MM.1S (cell line): ENCODE measurements around the gene DBF4B.

Experiments used
- DNase-seq: peaks from one replicate; pipeline ENCODE4 v3.0.0-alpha.2; 2015
- H2AFZ ChIP-seq: fragments of 300-600 bp; sonication (generic); 2 replicates; pipeline ENCODE4 v1.6.0; 2016; ENCODE audit warnings: antibody characterized with exemption, low read length
- H3F3A ChIP-seq: fragments of 300-600 bp; sonication (generic); 2 replicates; pipeline ENCODE4 v1.6.1; 2016; ENCODE audit warnings: mild to moderate bottlenecking, antibody characterized with exemption, low read length, moderate library complexity, mixed read lengths; ENCODE audit not compliant: insufficient read depth
- H3K27ac ChIP-seq: fragments of 300-600 bp; sonication (generic); 2 replicates; pipeline ENCODE4 v1.5.1; 2016; ENCODE audit warnings: mild to moderate bottlenecking, low read length
- H3K27me3 ChIP-seq: fragments of 300-600 bp; sonication (generic); replicated peaks from 2 replicates; pipeline ENCODE4 v1.6.0; 2016; ENCODE audit warnings: low read length; ENCODE audit not compliant: insufficient read depth
- H3K36me3 ChIP-seq: fragments of 300-600 bp; sonication (generic); replicated peaks from 2 replicates; pipeline ENCODE4 v1.6.1; 2016; ENCODE audit warnings: mild to moderate bottlenecking, low read length, mixed read lengths; ENCODE audit not compliant: insufficient read depth
- H3K4me1 ChIP-seq: fragments of 300-600 bp; sonication (generic); 2 replicates; pipeline ENCODE4 v1.6.1; 2016; ENCODE audit warnings: low read length, mixed read lengths
- H3K4me2 ChIP-seq: fragments of 300-600 bp; sonication (generic); 2 replicates; pipeline ENCODE4 v1.6.0; 2016; ENCODE audit warnings: low read depth, low read length
- H3K4me3 ChIP-seq: fragments of 300-600 bp; sonication (generic); 2 replicates; pipeline ENCODE4 v1.5.1; 2016; ENCODE audit warnings: low read length, mixed read lengths
- H3K79me2 ChIP-seq: fragments of 300-600 bp; sonication (generic); 2 replicates; pipeline ENCODE4 v1.6.1; 2016; ENCODE audit warnings: mixed run types, low read length, mixed read lengths
- H3K9ac ChIP-seq: fragments of 300-600 bp; sonication (generic); 2 replicates; pipeline ENCODE4 v1.6.1; 2016; ENCODE audit warnings: low read length, mixed read lengths
- H3K9me2 ChIP-seq: fragments of 300-600 bp; sonication (generic); replicated peaks from 2 replicates; pipeline ENCODE4 v1.6.1; 2016; ENCODE audit warnings: mild to moderate bottlenecking, low read length, mixed read lengths; ENCODE audit not compliant: insufficient read depth
- H3K9me3 ChIP-seq: fragments of 300-600 bp; sonication (generic); replicated peaks from 2 replicates; pipeline ENCODE4 v1.6.1; 2016; ENCODE audit warnings: mild to moderate bottlenecking, low read length, mixed read lengths; ENCODE audit not compliant: insufficient read depth
- H4K20me1 ChIP-seq: fragments of 300-600 bp; sonication (generic); 2 replicates; pipeline ENCODE4 v1.6.1; 2016; ENCODE audit warnings: mild to moderate bottlenecking, low read length, moderate library complexity, mixed read lengths; ENCODE audit not compliant: insufficient read depth
- EZH2 ChIP-seq: fragments of 300-600 bp; sonication (generic); optimal IDR thresholded peaks from 2 replicates; pipeline ENCODE3; 2017; ENCODE audit warnings: low read depth, mild to moderate bottlenecking, antibody characterized with exemption, low read length, mixed read lengths
- EZH2phosphoT487 ChIP-seq: fragments of 300-600 bp; sonication (generic); IDR thresholded peaks from 2 replicates; pipeline ENCODE4 v1.6.1; 2018; ENCODE audit warnings: antibody characterized with exemption, low read length
- TF ChIP-seq, protein P1 (sequence below): fragments of 300-600 bp; sonication (generic); IDR thresholded peaks from 2 replicates; pipeline ENCODE4 v1.5.1; 2016; ENCODE audit warnings: antibody characterized with exemption, low read length, mixed read lengths

Gene DBF4B

GRCh38 chr17:44782326-44782850 lies 73.9 kb downstream of the DBF4B start:
- Histone ChIP-seq H3K27me3 (no peaks in the 10 kb centered on the region; the same call in 1 of the 2 replicates), H3K9me2 (no peaks in the 10 kb centered on the region), H3K9me3 (no peaks in the 10 kb centered on the region), H3K79me2 (no peaks in the 10 kb centered on the region), H3F3A (no peaks in the 10 kb centered on the region), H3K9ac (no peak overlapping the region), H3K4me3 (no peak overlapping the region), H4K20me1 (no peaks in the 10 kb centered on the region), H2AFZ (no peak overlapping the region), H3K27ac (no peak overlapping the region), H3K4me1 (no peaks in the 10 kb centered on the region), H3K4me2 (no peak overlapping the region), H3K36me3 (no peaks in the 10 kb centered on the region)
- TF ChIP-seq EZH2phosphoT487: no peak
- TF ChIP-seq, protein P1, sequence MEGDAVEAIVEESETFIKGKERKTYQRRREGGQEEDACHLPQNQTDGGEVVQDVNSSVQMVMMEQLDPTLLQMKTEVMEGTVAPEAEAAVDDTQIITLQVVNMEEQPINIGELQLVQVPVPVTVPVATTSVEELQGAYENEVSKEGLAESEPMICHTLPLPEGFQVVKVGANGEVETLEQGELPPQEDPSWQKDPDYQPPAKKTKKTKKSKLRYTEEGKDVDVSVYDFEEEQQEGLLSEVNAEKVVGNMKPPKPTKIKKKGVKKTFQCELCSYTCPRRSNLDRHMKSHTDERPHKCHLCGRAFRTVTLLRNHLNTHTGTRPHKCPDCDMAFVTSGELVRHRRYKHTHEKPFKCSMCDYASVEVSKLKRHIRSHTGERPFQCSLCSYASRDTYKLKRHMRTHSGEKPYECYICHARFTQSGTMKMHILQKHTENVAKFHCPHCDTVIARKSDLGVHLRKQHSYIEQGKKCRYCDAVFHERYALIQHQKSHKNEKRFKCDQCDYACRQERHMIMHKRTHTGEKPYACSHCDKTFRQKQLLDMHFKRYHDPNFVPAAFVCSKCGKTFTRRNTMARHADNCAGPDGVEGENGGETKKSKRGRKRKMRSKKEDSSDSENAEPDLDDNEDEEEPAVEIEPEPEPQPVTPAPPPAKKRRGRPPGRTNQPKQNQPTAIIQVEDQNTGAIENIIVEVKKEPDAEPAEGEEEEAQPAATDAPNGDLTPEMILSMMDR: no peak
- TF ChIP-seq EZH2: no peak
- no peak for DNase-seq

DNA sequence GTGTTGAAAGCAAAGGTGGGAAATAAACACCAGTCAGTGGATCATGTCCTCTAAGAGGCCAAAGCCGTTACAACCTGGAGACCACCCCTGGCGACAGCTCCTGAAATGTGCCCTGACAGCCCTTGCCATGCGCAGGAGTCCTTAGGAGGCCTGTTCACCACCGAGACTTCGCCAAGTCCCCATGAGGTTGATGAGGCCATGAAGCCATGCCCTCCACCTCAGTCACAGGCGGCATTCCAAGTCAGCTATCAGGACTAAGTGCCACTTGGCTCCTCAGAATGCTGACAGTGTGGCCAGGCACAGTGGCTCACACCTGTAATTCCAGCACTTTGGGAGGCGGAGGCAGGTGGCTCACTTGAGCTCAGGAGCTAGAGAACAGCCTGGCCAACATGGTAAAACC lies 77.5 kb downstream of the DBF4B start:
- no peak for TF ChIP-seq EZH2
- TF ChIP-seq, protein P1: no peak
- no peak for TF ChIP-seq EZH2phosphoT487
- H3F3A ChIP-seq: no peaks in the 10 kb centered on the region
- H2AFZ ChIP-seq: no peak overlapping the region
- no peak overlapping the region for H3K4me2 ChIP-seq
- no peaks in the 10 kb centered on the region for H3K4me1 ChIP-seq
- H3K4me3 ChIP-seq: no peak overlapping the region
- no peaks in the 10 kb centered on the region for H3K79me2 ChIP-seq
- no peaks in the 10 kb centered on the region for H3K9me2 ChIP-seq
- no peaks in the 10 kb centered on the region for H3K36me3 ChIP-seq
- H3K9me3 ChIP-seq: no peaks in the 10 kb centered on the region
- H3K9ac ChIP-seq: no peak overlapping the region
- no peak overlapping the region for H3K27ac ChIP-seq
- H3K27me3 ChIP-seq: no peaks in the 10 kb centered on the region; the same call in 1 of the 2 replicates
- DNase-seq: no peak
- no peaks in the 10 kb centered on the region for H4K20me1 ChIP-seq

DNA sequence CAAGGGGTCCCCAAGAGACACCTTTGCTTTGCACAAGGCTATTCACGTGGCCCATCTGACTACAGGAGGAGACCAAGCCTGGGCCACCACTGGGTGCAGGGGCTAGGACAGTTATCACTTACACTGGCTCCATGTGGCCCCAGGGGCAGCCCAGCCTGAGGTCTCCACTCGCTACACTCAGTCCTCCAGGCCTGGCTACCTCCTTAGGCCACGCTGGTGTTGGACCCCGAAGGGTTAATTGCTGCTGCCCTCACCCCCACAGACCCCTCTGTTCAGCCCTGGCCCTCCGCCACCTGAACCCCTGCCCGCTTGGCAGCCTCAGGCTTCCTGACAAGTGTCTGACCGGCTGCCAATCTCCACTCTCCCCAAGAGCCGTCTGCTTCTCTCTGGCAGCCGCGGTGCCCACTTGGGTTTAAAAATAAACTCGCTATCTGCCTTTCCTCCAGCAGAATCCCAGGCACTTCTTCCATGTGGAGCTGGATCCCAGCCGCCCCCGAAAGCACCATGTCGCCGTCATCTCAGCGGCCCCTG lies 78.2 kb downstream of the DBF4B start:
- TF ChIP-seq EZH2 (no peak), EZH2phosphoT487 (no peak)
- TF ChIP-seq, protein P1: no peak
- no peak overlapping the region for H3K4me2 ChIP-seq
- DNase-seq: no peak
- no peak overlapping the region for H3K9ac ChIP-seq
- H3K79me2 ChIP-seq: no peaks in the 10 kb centered on the region
- H3F3A ChIP-seq: no peaks in the 10 kb centered on the region
- no peaks in the 10 kb centered on the region for H3K36me3 ChIP-seq
- H3K9me2 ChIP-seq: no peaks in the 10 kb centered on the region
- no peaks in the 10 kb centered on the region for H3K4me1 ChIP-seq
- H3K4me3 ChIP-seq: no peak overlapping the region
- no peaks in the 10 kb centered on the region; the same call in 1 of the 2 replicates for H3K27me3 ChIP-seq
- H3K9me3 ChIP-seq: no peaks in the 10 kb centered on the region
- no peak overlapping the region for H3K27ac ChIP-seq
- H4K20me1 ChIP-seq: no peaks in the 10 kb centered on the region
- H2AFZ ChIP-seq: no peak overlapping the region
